ENCODE measurements around the gene RGS14.

The RGS14 gene

GRCh38 chr5:177317959-177318377, 39.8 kb upstream of the RGS14 start:
- peak; percentile 87 for TF ChIP-seq CTCF (IDR thresholded peaks at IDR 0.05; ENCODE audit: low read depth, low read length, missing control alignments)
- H3K4me3 ChIP-seq (replicated peaks; ENCODE audit: low read depth, low read length), result no peak overlapping the region
- peak; percentile 37 for DNase-seq (ENCODE audit: extremely low read depth, low read depth)

- TF ChIP-seq CTCF (IDR thresholded peaks at IDR 0.05; ENCODE audit: low read depth, low read length, missing control alignments), result no peak
- no peak for DNase-seq (ENCODE audit: extremely low read depth, low read depth)
Observed at GRCh38 chr5:177319913-177320588, 37.7 kb upstream of the RGS14 start.

GRCh38 chr5:177320879-177321278, 36.8 kb upstream of the RGS14 start:
- DNase-seq (ENCODE audit: extremely low read depth, low read depth), result no peak
- no peak for TF ChIP-seq CTCF (IDR thresholded peaks at IDR 0.05; ENCODE audit: low read depth, low read length, missing control alignments)
- H3K4me3 ChIP-seq (replicated peaks; ENCODE audit: low read depth, low read length), result no peak overlapping the region

More at GRCh38 chr5:177319913-177320588, 37.7 kb upstream of the RGS14 start:
- no peak overlapping the region for H3K4me3 ChIP-seq (replicated peaks; ENCODE audit: low read depth, low read length)

- no peak for TF ChIP-seq CTCF (IDR thresholded peaks at IDR 0.05; ENCODE audit: low read depth, low read length, missing control alignments)
- H3K4me3 ChIP-seq (replicated peaks; ENCODE audit: low read depth, low read length), result no peak overlapping the region
- DNase-seq (ENCODE audit: extremely low read depth, low read depth), result no peak
Observed at GRCh38 chr5:177325868-177326381, 31.8 kb upstream of the RGS14 start.

GRCh38 chr5:177327539-177328522, 29.9 kb upstream of the RGS14 start:
- TF ChIP-seq CTCF (IDR thresholded peaks at IDR 0.05; ENCODE audit: low read depth, low read length, missing control alignments), result no peak
- no peak for DNase-seq (ENCODE audit: extremely low read depth, low read depth)
- no peak overlapping the region for H3K4me3 ChIP-seq (replicated peaks; ENCODE audit: low read depth, low read length)

GRCh38 chr5:177328545-177329231, 29.0 kb upstream of the RGS14 start:
- no peak for TF ChIP-seq CTCF (IDR thresholded peaks at IDR 0.05; ENCODE audit: low read depth, low read length, missing control alignments)
- no peak overlapping the region for H3K4me3 ChIP-seq (replicated peaks; ENCODE audit: low read depth, low read length)
- no peak for DNase-seq (ENCODE audit: extremely low read depth, low read depth)
